Smooth muscle cell (in vitro differentiated cells): Measurements from ENCODE around the gene ASGR2. TPM values are rescaled to one million over a fixed set of nuclear protein-coding genes. Genes with fewer than 3 reads are reported as not detected.

ENCODE experiments used
- DNase-seq: peaks from one replicate; lab custom pipeline; 2025; ENCODE audit not compliant: unreplicated experiment; lab: John Stamatoyannopoulos, UW
- H2AFZ ChIP-seq: fragments of 200-600 bp; sonication (generic); 2 replicates; pipeline ENCODE4 v1.6.0; 2016; ENCODE audit warnings: antibody characterized with exemption, low read depth, mild to moderate bottlenecking
- H3F3A ChIP-seq: fragments of 200-600 bp; sonication (generic); 2 replicates; pipeline ENCODE4 v1.6.0; 2017; ENCODE audit warnings: antibody characterized with exemption, low read depth
- H3K27ac ChIP-seq: fragments of 200-600 bp; sonication (generic); 2 replicates; pipeline ENCODE4 v1.5.1; 2016; ENCODE audit warnings: low read depth, mild to moderate bottlenecking
- H3K27me3 ChIP-seq: fragments of 200-600 bp; sonication (generic); 2 replicates; pipeline ENCODE4 v1.6.1; 2016; ENCODE audit warnings: low read depth, mild to moderate bottlenecking
- H3K36me3 ChIP-seq: fragments of 200-600 bp; sonication (generic); 2 replicates; pipeline ENCODE4 v1.5.1; 2016; ENCODE audit warnings: low read depth
- H3K4me1 ChIP-seq: fragments of 200-600 bp; sonication (generic); 2 replicates; pipeline ENCODE4 v1.5.1; 2016; ENCODE audit warnings: low read depth
- H3K4me2 ChIP-seq: fragments of 200-600 bp; sonication (generic); 2 replicates; pipeline ENCODE4 v1.6.0; 2016; ENCODE audit warnings: mild to moderate bottlenecking
- H3K4me3 ChIP-seq: fragments of 200-600 bp; sonication (generic); 2 replicates; pipeline ENCODE4 v1.5.1; 2016; ENCODE audit warnings: mild to moderate bottlenecking
- H3K79me2 ChIP-seq: fragments of 200-600 bp; sonication (generic); 2 replicates; pipeline ENCODE4 v1.6.0; 2016; ENCODE audit warnings: low read depth, mild to moderate bottlenecking
- H3K9ac ChIP-seq: fragments of 200-600 bp; sonication (generic); 2 replicates; pipeline ENCODE4 v1.6.0; 2016; ENCODE audit warnings: low read depth
- H3K9me3 ChIP-seq: fragments of 200-600 bp; sonication (generic); replicated peaks from 2 replicates; pipeline ENCODE4 v1.5.1; 2016; ENCODE audit warnings: low read depth
- H4K20me1 ChIP-seq: fragments of 200-600 bp; sonication (generic); 2 replicates; pipeline ENCODE4 v1.6.0; 2016; ENCODE audit warnings: low read depth
- WGBS: methylation state at CpG from one replicate; pipeline ENCODE4 v1.1.7; 2016; ENCODE audit warnings: low lambda C conversion rate; 5-methylcytosine and 5-hydroxymethylcytosine counted together
- polyA plus RNA-seq: library from polyadenylated mRNA; unstranded; fragments of >200 nt; fragmentation: Nextera tagmentation; extraction: Ambion mirVana; gene quantifications from 2 replicates; pipeline ENCODE4 v1.2.1, GENCODE V29; 2016
- total RNA-seq: library from RNA; depleted of rRNA; stranded (reverse); fragments of >200 nt; gene quantifications from 2 replicates; pipeline ENCODE4 v1.2.3, GENCODE V29; 2014
- TF ChIP-seq, protein P1 (sequence below): fragments of 200-600 bp; sonication (generic); IDR thresholded peaks from 2 replicates; pipeline ENCODE4 v1.5.1; 2017; ENCODE audit warnings: borderline replicate concordance, mild to moderate bottlenecking, antibody characterized with exemption; ENCODE audit not compliant: insufficient read depth, poor library complexity, severe bottlenecking

ASGR2 gene
- total and polyA plus RNA-seq, 2 experiments from 2014 or later: 0.15 TPM; not detected in 1

DNA sequence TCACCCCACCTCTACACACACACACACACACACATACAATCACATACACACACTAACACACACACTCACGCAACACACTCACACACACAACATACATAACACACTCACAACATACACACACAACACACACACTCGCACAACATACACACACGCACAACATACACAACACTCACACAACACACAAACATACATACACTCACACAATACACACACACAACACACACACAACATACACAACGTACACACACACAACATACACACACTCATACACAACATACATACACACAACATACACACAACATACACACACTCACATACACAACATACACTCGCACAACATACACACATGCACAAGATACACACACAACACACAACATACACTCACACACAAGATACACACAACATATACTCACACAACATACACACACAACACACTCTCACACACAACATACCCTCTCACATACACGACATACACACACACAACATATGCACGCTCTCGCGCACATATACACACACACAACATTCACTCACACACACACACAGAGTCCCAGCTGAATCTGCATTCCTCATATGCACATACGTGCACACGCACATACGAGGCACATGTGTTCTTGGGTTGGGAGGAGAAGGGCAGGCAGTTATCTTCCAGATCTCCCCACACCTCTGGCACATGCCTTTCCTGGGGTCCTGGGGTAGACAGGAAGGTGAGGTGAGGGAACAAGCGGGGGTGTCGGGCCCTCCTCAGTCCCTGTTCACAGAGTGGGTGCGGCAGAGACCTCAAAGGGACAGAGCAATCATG, 1.1 kb downstream of the ASGR2 start:
- no peak overlapping the region for H2AFZ ChIP-seq
- H3K79me2 ChIP-seq: no peaks in the 10 kb centered on the region
- H3F3A ChIP-seq: no peaks in the 10 kb centered on the region
- no peak overlapping the region for H3K9ac ChIP-seq
- WGBS: 97% methylated on average over 15 of the region's 15 CpGs
- no peak for DNase-seq
- no peaks in the 10 kb centered on the region for H3K9me3 ChIP-seq
- H3K27me3 ChIP-seq: no peaks in the 10 kb centered on the region
- H3K36me3 ChIP-seq: no peaks in the 10 kb centered on the region
- H3K27ac ChIP-seq: no peak overlapping the region
- H4K20me1 ChIP-seq: no peaks in the 10 kb centered on the region
- no peak overlapping the region for H3K4me2 ChIP-seq
- no peak overlapping the region for H3K4me3 ChIP-seq
- TF ChIP-seq, protein P1, sequence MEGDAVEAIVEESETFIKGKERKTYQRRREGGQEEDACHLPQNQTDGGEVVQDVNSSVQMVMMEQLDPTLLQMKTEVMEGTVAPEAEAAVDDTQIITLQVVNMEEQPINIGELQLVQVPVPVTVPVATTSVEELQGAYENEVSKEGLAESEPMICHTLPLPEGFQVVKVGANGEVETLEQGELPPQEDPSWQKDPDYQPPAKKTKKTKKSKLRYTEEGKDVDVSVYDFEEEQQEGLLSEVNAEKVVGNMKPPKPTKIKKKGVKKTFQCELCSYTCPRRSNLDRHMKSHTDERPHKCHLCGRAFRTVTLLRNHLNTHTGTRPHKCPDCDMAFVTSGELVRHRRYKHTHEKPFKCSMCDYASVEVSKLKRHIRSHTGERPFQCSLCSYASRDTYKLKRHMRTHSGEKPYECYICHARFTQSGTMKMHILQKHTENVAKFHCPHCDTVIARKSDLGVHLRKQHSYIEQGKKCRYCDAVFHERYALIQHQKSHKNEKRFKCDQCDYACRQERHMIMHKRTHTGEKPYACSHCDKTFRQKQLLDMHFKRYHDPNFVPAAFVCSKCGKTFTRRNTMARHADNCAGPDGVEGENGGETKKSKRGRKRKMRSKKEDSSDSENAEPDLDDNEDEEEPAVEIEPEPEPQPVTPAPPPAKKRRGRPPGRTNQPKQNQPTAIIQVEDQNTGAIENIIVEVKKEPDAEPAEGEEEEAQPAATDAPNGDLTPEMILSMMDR: no peak
- H3K4me1 ChIP-seq: no peaks in the 10 kb centered on the region

DNA sequence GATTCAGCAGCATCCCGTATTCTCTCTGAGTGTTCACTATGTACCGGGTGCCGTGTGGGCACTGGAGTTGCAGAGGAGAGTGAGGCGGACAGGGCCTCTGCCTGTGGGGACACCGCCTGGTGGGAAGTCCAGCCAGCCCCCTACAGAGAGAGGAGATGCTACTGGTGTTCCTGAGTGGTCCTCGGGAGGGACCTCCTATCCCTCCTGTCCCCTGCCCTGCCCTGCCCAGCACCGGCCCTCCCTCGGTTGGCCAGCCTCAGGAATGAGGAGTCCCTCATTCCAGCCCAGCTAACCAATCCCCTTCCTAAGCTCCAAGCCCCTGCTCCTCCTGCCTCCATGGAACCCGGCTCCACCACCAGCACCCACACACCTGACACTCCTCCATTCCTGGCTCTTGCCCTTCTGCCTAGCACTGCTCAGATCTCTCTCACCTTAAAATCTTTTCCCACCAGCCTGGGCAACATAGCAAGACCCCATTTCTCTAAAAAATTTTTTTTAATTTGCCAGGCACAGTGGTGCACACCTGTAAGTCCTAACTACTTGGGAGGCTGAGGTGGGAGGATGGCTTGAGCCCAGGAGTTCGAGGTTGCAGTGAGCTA, 2.0 kb downstream of the ASGR2 start:
- Histone ChIP-seq H3K27ac (no peak overlapping the region), H3K4me1 (no peaks in the 10 kb centered on the region), H3K79me2 (no peaks in the 10 kb centered on the region), H3K9me3 (no peaks in the 10 kb centered on the region), H3K27me3 (no peaks in the 10 kb centered on the region), H3K4me3 (no peak overlapping the region), H4K20me1 (no peaks in the 10 kb centered on the region), H3K36me3 (no peaks in the 10 kb centered on the region), H2AFZ (no peak overlapping the region), H3K9ac (no peak overlapping the region), H3F3A (no peaks in the 10 kb centered on the region), H3K4me2 (no peak overlapping the region)
- no peak for DNase-seq
- WGBS: 81% methylated on average over 7 of the region's 10 CpGs
- TF ChIP-seq, protein P1: no peak

DNA sequence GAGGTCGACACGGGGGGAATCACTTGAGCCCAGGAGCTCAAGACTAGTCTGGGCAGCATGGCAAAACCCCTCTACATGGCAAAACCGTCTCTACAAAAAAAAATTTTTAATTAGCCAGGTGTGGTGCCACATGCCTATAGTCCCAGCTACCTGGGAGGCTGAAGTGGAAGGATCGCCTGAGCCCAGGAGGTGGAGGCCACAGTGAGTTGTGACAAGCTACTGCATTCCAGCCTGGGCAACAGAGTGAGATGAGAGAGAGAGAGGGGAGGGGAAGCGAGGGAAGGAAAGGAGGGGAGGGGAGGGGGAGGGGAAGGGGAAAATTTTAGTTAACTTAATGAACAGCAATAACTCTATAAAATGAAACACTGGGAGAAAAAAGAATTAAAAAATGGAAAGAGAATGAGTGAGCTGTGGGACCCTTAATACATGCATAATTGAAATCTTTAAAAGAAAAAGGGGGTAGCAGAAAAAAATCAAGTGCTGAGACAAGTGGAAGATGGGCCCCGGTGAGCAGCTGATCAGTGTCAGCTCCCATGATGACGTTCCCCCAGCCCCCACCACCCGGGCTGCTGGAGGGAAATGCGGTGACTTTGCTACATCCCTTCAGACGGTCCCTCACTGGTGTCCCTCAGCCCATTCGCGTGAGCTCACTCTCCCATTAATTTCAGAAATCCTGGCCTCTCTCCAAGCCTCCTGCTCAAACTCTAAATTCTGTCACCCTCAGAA, 2.7 kb downstream of the ASGR2 start:
- Histone ChIP-seq H3K4me2 (no peak overlapping the region), H3K9ac (no peak overlapping the region), H3K27ac (no peak overlapping the region), H2AFZ (no peak overlapping the region), H3K9me3 (no peaks in the 10 kb centered on the region), H3K36me3 (no peaks in the 10 kb centered on the region), H3K27me3 (no peaks in the 10 kb centered on the region), H3K4me3 (no peak overlapping the region), H3F3A (no peaks in the 10 kb centered on the region), H4K20me1 (no peaks in the 10 kb centered on the region), H3K4me1 (no peaks in the 10 kb centered on the region), H3K79me2 (no peaks in the 10 kb centered on the region)
- 80% methylated on average over 10 of the region's 12 CpGs for WGBS
- TF ChIP-seq, protein P1: no peak
- DNase-seq: no peak
